Prostate gland (tissue), 2 donors: ENCODE measurements around the gene ASXL1.

Source experiments
- POLR2A ChIP-seq: fragments of 450-650 bp; IDR thresholded peaks from one replicate; pipeline ENCODE4 v1.6.1; 2016; ENCODE audit warnings: antibody characterized with exemption, mild to moderate bottlenecking
- POLR2AphosphoS5 ChIP-seq: sonication (generic); formaldehyde crosslinking; IDR thresholded peaks from one replicate; pipeline ENCODE4 v1.6.1; 2017; ENCODE audit warnings: antibody characterized with exemption
- TF ChIP-seq, protein P1 (sequence below), 4 experiments: fragments of 200-600 bp in 2 of 4; fragments of 450-650 bp in 2 of 4; sonication (generic) in 2 of 4; IDR thresholded peaks; 1 replicate in 3 of 4; 2 replicates in 1 of 4; pipeline ENCODE4 v1.5.1; 2016 to 2019; ENCODE audit warnings: antibody characterized with exemption in 4 of 4, mild to moderate bottlenecking in 2 of 4, moderate library complexity in 2 of 4

GRCh38 chr20:32442630-32443373 is 84.7 kb downstream of the ASXL1 start:
- TF ChIP-seq, protein P1, sequence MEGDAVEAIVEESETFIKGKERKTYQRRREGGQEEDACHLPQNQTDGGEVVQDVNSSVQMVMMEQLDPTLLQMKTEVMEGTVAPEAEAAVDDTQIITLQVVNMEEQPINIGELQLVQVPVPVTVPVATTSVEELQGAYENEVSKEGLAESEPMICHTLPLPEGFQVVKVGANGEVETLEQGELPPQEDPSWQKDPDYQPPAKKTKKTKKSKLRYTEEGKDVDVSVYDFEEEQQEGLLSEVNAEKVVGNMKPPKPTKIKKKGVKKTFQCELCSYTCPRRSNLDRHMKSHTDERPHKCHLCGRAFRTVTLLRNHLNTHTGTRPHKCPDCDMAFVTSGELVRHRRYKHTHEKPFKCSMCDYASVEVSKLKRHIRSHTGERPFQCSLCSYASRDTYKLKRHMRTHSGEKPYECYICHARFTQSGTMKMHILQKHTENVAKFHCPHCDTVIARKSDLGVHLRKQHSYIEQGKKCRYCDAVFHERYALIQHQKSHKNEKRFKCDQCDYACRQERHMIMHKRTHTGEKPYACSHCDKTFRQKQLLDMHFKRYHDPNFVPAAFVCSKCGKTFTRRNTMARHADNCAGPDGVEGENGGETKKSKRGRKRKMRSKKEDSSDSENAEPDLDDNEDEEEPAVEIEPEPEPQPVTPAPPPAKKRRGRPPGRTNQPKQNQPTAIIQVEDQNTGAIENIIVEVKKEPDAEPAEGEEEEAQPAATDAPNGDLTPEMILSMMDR (IDR thresholded peaks at IDR 0.05), result no peak
- TF ChIP-seq POLR2A, result no peak
- no peak for TF ChIP-seq POLR2AphosphoS5
